GM21360 (cell line): ENCODE results near the gene HDAC10.
"Not testable (repeated sequence)": the region's sequence is repeated elsewhere in the genome, so short reads cannot be mapped to it uniquely, and the experiment has no call there.

Experiments
- ATAC-seq: cut with Tn5 transposase; IDR thresholded peaks from one replicate; pipeline ENCODE4 v1.9.1; 2021; ENCODE audit warnings: mild to moderate bottlenecking, moderate library complexity; ENCODE audit not compliant: unreplicated experiment

Gene HDAC10

DNA sequence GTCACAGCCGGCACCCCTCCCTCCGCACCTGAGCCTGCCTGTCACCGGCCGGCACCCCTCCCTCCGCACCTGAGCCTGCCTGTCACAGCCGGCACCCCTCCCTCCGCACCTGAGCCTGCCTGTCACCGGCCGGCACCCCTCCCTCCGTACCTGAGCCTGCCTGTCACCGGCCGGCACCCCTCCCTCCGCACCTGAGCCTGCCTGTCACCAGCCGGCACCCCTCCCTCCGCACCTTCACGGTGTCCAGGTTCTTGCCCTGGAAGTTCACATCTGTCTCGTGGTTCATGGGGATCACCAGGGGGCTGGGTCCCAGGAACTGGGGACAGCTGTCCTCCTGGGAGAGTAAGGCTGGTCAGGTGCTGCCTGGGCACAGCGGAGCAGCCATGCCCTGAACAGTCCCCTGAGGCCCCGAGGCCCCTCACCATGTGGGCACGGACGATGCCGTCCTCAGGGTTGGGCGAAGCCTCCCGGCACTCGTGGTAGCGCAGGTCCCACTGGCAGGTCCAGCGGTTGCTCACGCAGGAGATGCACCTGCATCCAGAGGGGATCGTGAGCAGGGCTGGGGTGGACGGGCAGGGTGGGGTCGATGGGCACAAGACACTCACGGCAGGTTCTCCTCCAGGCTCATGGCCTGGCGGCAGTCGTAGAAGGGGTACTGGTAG is 34.6 kb upstream of the HDAC10 start:
- no peak for ATAC-seq

DNA sequence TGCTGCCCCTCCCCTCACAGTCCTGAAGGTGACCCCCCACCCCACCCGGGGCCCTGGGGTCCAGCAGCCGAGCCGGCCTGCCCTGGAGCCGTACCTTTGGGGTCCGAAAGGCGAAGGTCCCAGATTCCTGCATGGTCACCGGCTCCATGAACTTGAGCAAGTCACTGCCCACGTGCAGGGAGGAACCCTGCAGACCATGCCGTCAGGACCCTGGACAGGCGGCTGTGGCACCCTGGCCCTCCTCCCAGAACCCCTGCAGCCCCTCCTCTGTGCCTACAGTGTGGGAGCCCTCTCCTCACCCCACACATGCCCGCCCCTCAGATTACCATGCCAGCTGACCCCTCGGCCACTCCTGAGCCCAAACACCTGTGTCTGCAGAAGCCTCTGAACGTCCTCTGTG is 33.4 kb upstream of the HDAC10 start:
- no peak for ATAC-seq

DNA sequence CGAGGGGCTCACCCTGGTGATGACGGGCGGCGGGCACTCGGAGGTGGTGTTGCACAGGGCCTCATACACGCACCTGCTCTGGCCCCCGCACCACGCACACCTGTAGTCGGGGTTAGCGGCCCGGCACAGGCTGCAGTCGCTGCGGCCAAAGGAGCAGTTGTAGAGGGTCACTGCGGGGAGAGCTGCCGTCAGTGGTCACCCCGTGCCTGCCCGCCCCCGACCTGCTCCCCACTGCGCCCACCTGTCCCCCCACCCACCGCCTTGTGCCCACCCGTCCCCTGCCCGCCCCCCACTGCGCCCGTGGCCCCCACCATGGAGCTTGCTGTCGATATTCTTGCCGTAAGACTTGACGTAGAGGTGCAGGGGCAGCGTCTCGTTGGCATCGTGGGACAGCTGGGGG is 32.8 kb upstream of the HDAC10 start:
- ATAC-seq = no peak

GRCh38 chr22:50282361-50283155 is 31.5 kb upstream of the HDAC10 start:
- no peak for ATAC-seq

DNA sequence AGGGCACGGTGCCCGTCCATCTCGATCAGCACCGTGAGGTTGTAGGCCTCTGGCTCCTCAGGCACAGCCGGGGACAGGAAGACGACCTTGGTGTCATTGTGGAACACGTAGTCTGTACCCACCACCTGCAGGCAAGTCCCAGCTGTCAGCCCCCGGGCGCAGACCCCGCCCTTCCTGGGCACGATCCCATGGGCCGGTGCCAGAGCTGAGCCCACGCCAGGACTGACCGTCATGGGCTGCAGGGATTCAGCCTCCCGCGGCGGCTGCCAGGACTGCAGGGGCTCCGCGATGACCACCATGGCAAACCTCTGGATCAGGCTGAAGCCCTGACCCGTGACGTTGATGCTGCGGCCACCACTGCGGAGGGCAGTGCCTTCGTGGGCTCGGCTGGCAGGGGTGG is 30.9 kb upstream of the HDAC10 start:
- ATAC-seq = no peak

DNA sequence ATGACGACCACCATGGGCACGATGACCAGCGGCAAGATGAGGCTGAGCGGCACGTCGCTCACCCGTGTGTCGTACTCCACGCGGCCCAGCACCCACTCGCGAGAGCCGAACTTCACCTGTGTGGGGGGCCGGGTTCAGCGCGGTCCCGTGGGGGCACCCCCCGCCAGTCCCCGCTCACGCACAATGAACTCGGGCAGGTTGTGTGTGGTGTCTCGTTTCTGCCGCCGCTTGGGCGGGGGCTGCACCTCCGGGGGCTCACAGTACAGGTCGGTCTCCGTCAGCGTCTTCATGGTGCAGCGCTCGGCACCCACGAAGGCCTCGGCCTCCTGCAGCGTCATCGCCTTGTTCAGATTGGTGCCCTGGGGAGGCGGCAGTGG is 30.3 kb upstream of the HDAC10 start:
- ATAC-seq = no peak

- no peak for ATAC-seq
These were observed 29.8 kb upstream of the HDAC10 start for GRCh38 chr22:50280708-50281383.

DNA sequence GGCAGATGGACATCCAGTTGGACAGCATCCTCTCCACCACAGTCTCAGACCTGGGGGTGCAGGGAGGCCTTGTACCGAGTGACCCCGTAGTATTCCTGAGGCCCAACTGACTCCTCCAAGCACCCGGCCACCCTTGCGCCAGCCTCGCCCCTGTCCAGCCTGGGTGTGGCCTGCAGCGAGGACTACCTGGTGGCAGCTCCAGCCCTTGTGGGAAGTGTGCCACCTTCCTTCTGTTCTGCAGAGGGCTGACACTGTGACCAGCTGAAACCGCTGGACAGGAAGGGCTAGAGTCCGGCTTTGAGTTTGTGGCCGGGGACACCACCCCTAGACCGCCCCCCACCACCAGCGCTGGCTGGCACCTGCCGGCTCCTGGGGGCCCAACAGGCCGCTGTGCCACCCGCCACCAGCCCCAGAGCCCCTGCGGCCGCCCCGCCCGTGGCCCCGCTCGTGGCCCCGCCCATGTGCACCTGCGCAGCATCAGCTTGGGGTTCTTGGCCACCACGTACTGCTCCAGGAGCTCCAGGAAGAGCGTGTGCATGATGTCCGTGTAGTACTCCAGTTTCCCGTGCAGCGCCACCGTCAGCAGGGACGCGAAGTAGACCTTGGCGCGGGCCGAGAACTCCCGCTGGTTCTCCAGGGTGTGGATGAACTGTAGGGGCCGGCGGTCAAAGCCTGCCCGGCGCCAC is 29.1 kb upstream of the HDAC10 start:
- ATAC-seq = no peak

DNA sequence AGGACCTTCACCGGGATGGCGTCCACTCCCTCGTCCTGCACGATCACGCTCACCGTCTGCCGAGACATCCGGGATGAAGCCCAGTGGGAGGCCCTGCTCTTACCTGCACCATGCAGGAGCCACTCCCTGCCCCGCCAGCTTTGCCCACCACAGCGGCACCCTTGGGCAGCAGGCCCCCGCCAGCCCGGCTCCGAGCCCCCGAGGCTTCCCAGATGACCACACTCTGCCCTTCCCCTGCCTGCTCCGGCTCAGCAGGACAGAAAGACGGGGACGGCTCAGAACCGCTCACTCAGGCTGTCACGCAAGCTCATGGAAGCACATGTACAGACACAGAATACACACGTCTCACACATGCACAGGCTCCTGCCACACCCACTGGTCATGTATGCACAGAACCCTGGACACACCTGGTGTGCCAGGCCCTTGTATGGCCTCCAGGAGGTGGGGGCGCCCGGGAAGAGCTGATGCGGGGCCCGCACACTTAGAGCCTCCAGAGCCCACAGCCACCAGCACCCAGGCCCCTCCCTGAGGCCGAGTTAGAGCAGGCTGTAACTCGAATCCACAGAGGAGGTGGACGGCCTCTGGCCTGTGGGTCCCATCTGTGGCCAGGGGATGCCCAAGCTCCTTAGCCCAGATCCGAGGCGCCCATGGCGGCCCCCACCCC is 28.0 kb upstream of the HDAC10 start:
- no peak for ATAC-seq

- no peak for ATAC-seq
These were observed 27.4 kb upstream of the HDAC10 start for GRCh38 chr22:50278461-50278860.

GRCh38 chr22:50277761-50278160 is 26.7 kb upstream of the HDAC10 start:
- ATAC-seq = no peak

GRCh38 chr22:50276143-50276542 is 25.1 kb upstream of the HDAC10 start:
- peak; percentile 51 for ATAC-seq

DNA sequence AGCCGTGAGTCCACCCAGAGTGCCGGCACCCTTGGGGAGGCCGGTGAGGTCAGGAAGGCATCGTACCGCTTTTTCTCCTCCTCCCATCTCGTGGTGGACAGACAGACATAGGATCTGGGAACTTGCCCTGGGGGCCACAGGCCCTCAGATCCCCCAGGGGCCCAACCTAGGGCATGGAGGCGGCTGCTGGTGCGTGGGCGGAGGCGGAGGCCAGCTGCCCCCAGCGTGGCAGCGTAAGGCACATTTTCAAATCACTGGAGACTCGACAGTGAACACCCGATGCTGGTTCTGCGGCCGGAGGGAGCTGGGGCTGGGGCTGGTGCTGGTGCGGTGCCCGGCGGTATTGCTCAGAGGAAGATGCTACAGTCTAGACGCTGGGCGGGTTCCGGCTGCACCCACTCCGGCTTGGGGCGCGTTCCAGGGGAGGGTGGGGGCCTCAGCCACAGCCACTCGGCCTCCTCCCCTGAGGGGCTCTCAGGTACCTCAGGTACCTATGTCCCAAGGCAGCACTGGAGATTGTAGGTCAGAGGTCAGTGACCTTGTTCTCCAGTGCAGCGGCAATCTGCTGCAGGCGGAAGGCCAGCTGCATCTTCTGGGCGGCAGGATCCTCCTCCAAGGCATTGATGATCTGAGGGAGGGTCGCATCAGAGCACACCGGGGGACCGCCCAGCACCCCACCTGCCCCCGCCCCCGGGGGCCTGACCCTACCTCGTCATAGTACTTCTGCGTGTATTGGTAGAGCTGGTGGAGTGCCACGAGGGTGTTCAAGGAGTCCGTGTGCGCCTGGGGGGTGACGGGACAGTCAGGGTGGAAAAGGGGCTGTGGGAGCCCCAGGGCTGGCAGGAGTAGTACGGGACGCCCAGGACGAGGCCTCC is 24.4 kb upstream of the HDAC10 start:
- ATAC-seq = no peak

GRCh38 chr22:50274771-50275170 is 23.7 kb upstream of the HDAC10 start:
- ATAC-seq = no peak

- ATAC-seq = no peak
These were observed 23.2 kb upstream of the HDAC10 start for GRCh38 chr22:50274311-50274710.

DNA sequence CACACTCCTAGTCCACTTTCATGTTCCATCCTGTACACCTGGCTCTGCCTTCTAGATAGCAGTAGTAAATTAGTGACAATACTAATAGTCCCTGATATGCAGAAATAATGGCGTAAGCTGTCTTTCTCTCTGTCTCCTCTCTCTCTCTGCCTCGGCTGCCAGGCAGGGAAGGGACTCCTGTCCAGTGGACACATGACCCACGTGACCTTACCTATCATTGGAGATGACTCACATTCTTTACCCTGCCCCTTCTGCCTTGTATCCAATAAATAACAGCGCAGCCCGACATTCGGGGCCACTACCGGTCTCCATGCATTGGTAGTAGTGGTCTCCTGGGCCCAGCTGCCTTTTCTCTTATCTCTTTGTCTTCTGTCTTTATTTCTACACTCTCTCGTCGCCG is 22.7 kb upstream of the HDAC10 start:
- ATAC-seq = not testable (repeated sequence)

- not testable (repeated sequence) for ATAC-seq
These were observed 22.3 kb upstream of the HDAC10 start for GRCh38 chr22:50273352-50273751.

DNA sequence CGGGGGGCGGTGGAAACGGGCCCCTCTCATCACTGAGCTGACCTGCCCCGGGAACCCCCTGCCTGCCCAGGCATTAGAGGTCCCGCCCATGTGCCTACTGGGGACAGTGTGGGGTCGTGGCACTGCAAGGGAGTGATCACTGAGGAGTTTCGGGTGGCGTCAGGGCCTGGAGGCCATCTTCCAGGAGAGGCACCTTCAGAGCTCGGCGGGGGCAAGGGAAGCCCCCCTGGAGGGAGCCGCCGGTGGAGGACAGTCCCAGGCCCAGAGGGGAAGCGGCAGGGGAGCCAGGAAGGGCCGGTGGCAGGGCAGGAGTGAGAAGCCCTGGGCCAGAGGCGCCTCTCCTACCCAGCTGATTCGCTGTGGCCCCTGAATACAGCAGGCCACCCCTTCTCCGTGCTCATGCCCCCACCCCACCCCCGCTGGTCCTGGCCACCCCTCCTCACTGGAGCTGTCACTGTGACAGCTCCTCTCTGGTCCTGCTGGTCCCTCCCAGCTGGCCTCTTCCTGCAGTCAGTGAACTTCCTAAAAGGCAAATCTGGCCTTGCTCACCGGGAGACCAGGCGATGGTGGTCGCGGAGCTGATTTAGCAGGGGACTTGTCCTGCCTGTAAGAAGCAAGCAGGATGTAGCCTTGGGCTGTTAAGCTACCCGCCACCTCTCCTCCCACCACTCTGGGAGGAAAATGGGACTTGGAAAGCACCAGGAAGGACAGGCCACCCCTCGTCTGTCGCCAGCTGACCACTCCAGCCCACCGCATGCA is 21.2 kb upstream of the HDAC10 start:
- no peak for ATAC-seq

DNA sequence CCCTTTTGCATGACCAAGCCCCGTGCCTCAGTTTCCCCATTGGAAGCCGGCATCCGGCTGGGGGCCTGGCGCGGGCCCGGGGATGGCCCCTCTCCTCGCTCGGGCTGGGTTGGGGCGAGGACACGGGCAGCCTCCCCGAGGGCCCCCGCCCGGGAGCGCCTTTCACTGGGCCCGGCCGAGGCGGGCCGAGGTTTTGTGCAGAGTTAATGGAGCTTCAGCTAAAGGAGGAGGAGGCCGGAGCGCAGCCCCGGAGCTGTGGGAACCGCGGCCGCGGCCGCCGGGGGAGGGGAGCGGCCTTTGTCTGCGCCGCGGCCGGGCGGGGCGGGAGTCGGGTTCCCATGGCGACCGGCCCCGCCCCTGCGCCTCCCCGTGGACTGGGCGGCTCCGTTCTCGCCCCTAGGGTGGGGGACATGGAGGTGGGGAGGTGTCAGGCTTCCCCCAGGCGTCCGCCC is 20.5 kb upstream of the HDAC10 start:
- no peak for ATAC-seq
